CD4-positive, alpha-beta T cell (primary cell): ENCODE data around the gene C1orf105. TPM values are rescaled to one million over a fixed set of nuclear protein-coding genes. Genes with fewer than 3 reads are reported as not detected.
A peak's percentile ranks its signal among the peaks of the same experiment; 100 is the strongest.

Experiments
- ATAC-seq: fragments of 200-7000 bp; cut with Tn5 transposase; one replicate; pipeline ENCODE4 v1.10.0; 2022; ENCODE audit warnings: mild to moderate bottlenecking; ENCODE audit not compliant: poor library complexity
- CTCF ChIA-PET: fragments of 350-600 bp; sonication (Branson Sonifier 250); formaldehyde crosslinking; loops from one replicate; lab custom pipeline; 2021; ENCODE audit warnings: antibody characterized with exemption, inconsistent platforms; lab: Charles Lee
- POLR2A ChIA-PET: fragments of 350-600 bp; sonication (Branson Sonifier 250); formaldehyde crosslinking; loops from one replicate; lab custom pipeline; 2021; ENCODE audit warnings: antibody characterized with exemption, inconsistent platforms; lab: Charles Lee
- DNase-seq, 14 experiments: peaks; one replicate each; pipeline ENCODE4 v3.0.0-alpha.2; 2013 to 2020; ENCODE audit warnings: mixed read lengths in 2 of 14
- H3K27ac ChIP-seq, 2 donors: one replicate each; pipeline versions ENCODE4 v1.5.1 to v1.7.0; 2013; ENCODE audit warnings: low read length in 2 of 2, low read depth in 1 of 2, mild to moderate bottlenecking in 1 of 2
- H3K27me3 ChIP-seq, 2 experiments: 1 replicate in 1 of 2; 2 replicates in 1 of 2; pipeline versions ENCODE4 v1.6.1 to v1.7.0; 2013; ENCODE audit warnings: low read length in 2 of 2, control low read depth in 1 of 2, mild to moderate bottlenecking in 1 of 2, moderate library complexity in 1 of 2; ENCODE audit not compliant: insufficient read depth in 2 of 2, control insufficient read depth in 1 of 2
- H3K36me3 ChIP-seq: one replicate; pipeline ENCODE4 v1.6.1; 2013; ENCODE audit warnings: low read length, control low read depth; ENCODE audit not compliant: insufficient read depth
- H3K4me1 ChIP-seq: one replicate; pipeline ENCODE4 v1.6.1; 2013; ENCODE audit warnings: low read length, control low read depth; ENCODE audit not compliant: insufficient read depth
- H3K4me3 ChIP-seq: one replicate; pipeline ENCODE4 v1.5.1; 2013; ENCODE audit warnings: mild to moderate bottlenecking, low read length, moderate library complexity
- H3K9me3 ChIP-seq, 2 experiments: 1 replicate in 1 of 2; 2 replicates in 1 of 2; pipeline versions ENCODE4 v1.6.1 to v1.7.0; 2013; ENCODE audit warnings: low read length in 2 of 2, mild to moderate bottlenecking in 2 of 2, control low read depth in 1 of 2, moderate library complexity in 1 of 2; ENCODE audit not compliant: control insufficient read depth in 1 of 2, insufficient read depth in 1 of 2
- H3K27ac Mint-ChIP-seq: one replicate; pipeline ENCODE4 v1.8.0; 2020; ENCODE audit warnings: mixed read lengths
- H3K27me3 Mint-ChIP-seq: one replicate; pipeline ENCODE4 v1.8.0; 2021; ENCODE audit warnings: mixed read lengths
- H3K36me3 Mint-ChIP-seq: one replicate; pipeline ENCODE4 v1.8.0; 2021; ENCODE audit warnings: low read depth, mixed read lengths
- H3K4me1 Mint-ChIP-seq: one replicate; pipeline ENCODE4 v1.8.0; 2021; ENCODE audit warnings: low read depth, mixed read lengths
- H3K4me3 Mint-ChIP-seq: one replicate; pipeline ENCODE4 v1.8.0; 2020; ENCODE audit warnings: mild to moderate bottlenecking, mixed read lengths
- H3K9me3 Mint-ChIP-seq: one replicate; pipeline ENCODE4 v1.8.0; 2020; ENCODE audit warnings: mixed read lengths
- CTCF ChIP-seq: fragments of 200-600 bp; IDR thresholded peaks from one replicate; pipeline ENCODE4 v1.8.0; 2022; ENCODE audit warnings: antibody characterized with exemption, mild to moderate bottlenecking
- intact Hi-C, 2 experiments: fragments of 100-400 bp; cut with DNase I in 1 of 2; cut with micrococcal nuclease in 1 of 2; formaldehyde crosslinking; loops; one replicate each; pipeline versions ENCODE4 v1.15.1 to v1.9.0; 2023 to 2025; cut with DNase I, micrococcal nuclease
- total RNA-seq, 174 experiments: library from RNA in 2 of 174; stranded (reverse) in 2 of 174; gene quantifications; one replicate each; pipeline ENCODE4 v1.2.3 and lab custom pipeline; 2021 to 2026

The C1orf105 gene
- total RNA-seq, 2 experiments from 2014 or later, result not detected

- no peaks in the 10 kb centered on the region for H3K9me3 ChIP-seq
- Mint-ChIP-seq H3K4me3 (no peak overlapping the region), H3K27ac (no peak overlapping the region), H3K36me3 (no peaks in the 10 kb centered on the region), H3K9me3 (no peaks in the 10 kb centered on the region), H3K27me3 (no peaks in the 10 kb centered on the region), H3K4me1 (no peaks in the 10 kb centered on the region)
- TF ChIP-seq CTCF, result no peak
- no peak overlapping the region for H3K4me3 ChIP-seq
- no peaks in the 10 kb centered on the region for H3K36me3 ChIP-seq
- H3K27ac ChIP-seq, result no peak overlapping the region
- intact Hi-C loops, result no loop called here
- H3K4me1 ChIP-seq, result no peaks in the 10 kb centered on the region
- CTCF ChIA-PET, result no interaction called here
- POLR2A ChIA-PET, result interaction anchor here (0.6 kb wide), 1 partner anchor 75 kb away, joined by 4 read pairs; no protein-coding TSS in a partner anchor
- peak in 3 of 14 experiments; percentile 7 to 23 (median 13) for DNase-seq
- no peaks in the 10 kb centered on the region for H3K27me3 ChIP-seq
- ATAC-seq, result no peak
Observed at GRCh38 chr1:172499636-172500141, 79.2 kb downstream of the C1orf105 start.

GRCh38 chr1:172500207-172500606, 79.7 kb downstream of the C1orf105 start:
- H3K36me3 Mint-ChIP-seq, result no peaks in the 10 kb centered on the region
- intact Hi-C loops, result no loop called here

GRCh38 chr1:172507741-172508140, 87.3 kb downstream of the C1orf105 start:
- Mint-ChIP-seq H3K4me3 (no peak overlapping the region), H3K27ac (no peak overlapping the region), H3K9me3 (no peaks in the 10 kb centered on the region), H3K27me3 (no peaks in the 10 kb centered on the region), H3K4me1 (no peaks in the 10 kb centered on the region), H3K36me3 (no peaks in the 10 kb centered on the region)
- CTCF ChIA-PET, result interaction anchor here (1.4 kb wide), 1 partner anchor 12 kb away, joined by 3 read pairs; no protein-coding TSS in a partner anchor
- no peak overlapping the region for H3K27ac ChIP-seq
- POLR2A ChIA-PET, result no interaction called here
- no peak overlapping the region for H3K4me3 ChIP-seq
- no peaks in the 10 kb centered on the region for H3K9me3 ChIP-seq
- no peak for TF ChIP-seq CTCF
- ATAC-seq, result no peak
- H3K27me3 ChIP-seq, result no peaks in the 10 kb centered on the region
- H3K4me1 ChIP-seq, result no peaks in the 10 kb centered on the region
- no peak for DNase-seq
- intact Hi-C loops, result no loop called here
- no peaks in the 10 kb centered on the region for H3K36me3 ChIP-seq

More at GRCh38 chr1:172500207-172500606, 79.7 kb downstream of the C1orf105 start:
- no peaks in the 10 kb centered on the region for H3K27me3 ChIP-seq
- Mint-ChIP-seq H3K4me3 (no peak overlapping the region), H3K9me3 (no peaks in the 10 kb centered on the region), H3K27me3 (no peaks in the 10 kb centered on the region), H3K4me1 (no peaks in the 10 kb centered on the region), H3K27ac (no peak overlapping the region)
- H3K9me3 ChIP-seq, result no peaks in the 10 kb centered on the region
- H3K36me3 ChIP-seq, result no peaks in the 10 kb centered on the region
- ChIA-PET POLR2A (no interaction called here), CTCF (no interaction called here)
- DNase-seq (no peak), ATAC-seq (no peak)
- no peaks in the 10 kb centered on the region for H3K4me1 ChIP-seq
- TF ChIP-seq CTCF, result no peak
- H3K4me3 ChIP-seq, result no peak overlapping the region
- H3K27ac ChIP-seq, result no peak overlapping the region
